K562 (cell line): ENCODE measurements around the gene SALL2. TPM values are rescaled to one million over a fixed set of nuclear protein-coding genes. Genes with fewer than 3 reads are reported as not detected.

Experiments
- ADNP ChIP-seq: fragments of 200-800 bp; sonication (Bioruptor generic); IDR thresholded peaks from 2 replicates; pipeline ENCODE4 v1.6.1; 2016; ENCODE audit warnings: missing genetic modification characterization, missing compliant biosample characterization
- ATF1 ChIP-seq, 2 experiments: fragments of 450-650 bp in 1 of 2; IDR thresholded peaks; 2 replicates each; pipeline ENCODE4 v1.6.1; 2016; ENCODE audit warnings: missing compliant biosample characterization in 1 of 2, missing genetic modification characterization in 1 of 2
- E2F3 ChIP-seq: fragments of 250-450 bp; sonication (Bioruptor Pico); IDR thresholded peaks from 2 replicates; pipeline ENCODE4 v1.4.0; 2020; ENCODE audit warnings: mild to moderate bottlenecking
- FOXA3 ChIP-seq, 2 experiments: fragments of 450-650 bp in 1 of 2; sonication (generic) in 1 of 2; formaldehyde crosslinking; IDR thresholded peaks in 1 of 2; conservative IDR thresholded peaks in 1 of 2; 2 replicates each; pipeline versions ENCODE4 v1.4.0 to v1.8.0; 2020 to 2022; ENCODE audit warnings: mild to moderate bottlenecking in 2 of 2, missing genetic modification reagents in 1 of 2
- FOXM1 ChIP-seq, 2 experiments: fragments of 450-650 bp in 1 of 2; sonication (generic) in 1 of 2; formaldehyde crosslinking in 1 of 2; IDR thresholded peaks; 2 replicates each; pipeline versions ENCODE4 v1.6.1 to v1.9.0; 2017 to 2022; ENCODE audit warnings: low read depth in 2 of 2, mild to moderate bottlenecking in 2 of 2, missing genetic modification reagents in 1 of 2, moderate library complexity in 1 of 2
- KLF13 ChIP-seq: fragments of 450-650 bp; IDR thresholded peaks from 2 replicates; pipeline ENCODE4 v1.6.1; 2016; ENCODE audit warnings: missing genetic modification characterization, low read depth, mild to moderate bottlenecking, missing compliant biosample characterization, moderate library complexity, borderline replicate concordance
- MEF2A ChIP-seq: IDR thresholded peaks from 2 replicates; pipeline ENCODE4 v1.6.1; 2011; ENCODE audit warnings: low read depth, mild to moderate bottlenecking, low read length, moderate library complexity; ENCODE audit not compliant: control insufficient read depth
- MEIS2 ChIP-seq: fragments of 450-650 bp; IDR thresholded peaks from 2 replicates; pipeline ENCODE4 v1.6.1; 2014; ENCODE audit warnings: mild to moderate bottlenecking; ENCODE audit not compliant: partially characterized antibody
- PML ChIP-seq: IDR thresholded peaks from 2 replicates; pipeline ENCODE4 v1.6.1; 2012; ENCODE audit warnings: low read length, inconsistent platforms
- PTTG1 ChIP-seq: fragments of 450-650 bp; IDR thresholded peaks from 2 replicates; pipeline ENCODE4 v1.6.1; 2016; ENCODE audit warnings: low read depth, mild to moderate bottlenecking, missing genetic modification characterization, missing compliant biosample characterization
- RCOR1 ChIP-seq, 2 experiments: IDR thresholded peaks; 2 replicates each; pipeline ENCODE4 v1.6.1; 2012; ENCODE audit warnings: low read depth in 2 of 2, low read length in 2 of 2, borderline replicate concordance in 1 of 2, improper control_type of control experiment in 1 of 2
- SAFB ChIP-seq: fragments of 200-400 bp; formaldehyde crosslinking; IDR thresholded peaks from 2 replicates; pipeline ENCODE4 v1.6.1; 2017; ENCODE audit warnings: low read depth, low read length, borderline replicate concordance
- ZNF282 ChIP-seq: sonication (generic); formaldehyde crosslinking; IDR thresholded peaks from 2 replicates; pipeline ENCODE4 v1.8.1; 2023; ENCODE audit warnings: missing genetic modification reagents
- ZNF318 ChIP-seq, 2 experiments: fragments of 450-650 bp; IDR thresholded peaks; 2 replicates each; pipeline ENCODE4 v1.6.1; 2016; ENCODE audit warnings: mild to moderate bottlenecking in 2 of 2, borderline replicate concordance in 1 of 2, low read depth in 1 of 2, moderate library complexity in 1 of 2
- ZNF639 ChIP-seq, 2 experiments: fragments of 200-800 bp in 1 of 2; sonication (Bioruptor generic) in 1 of 2; sonication (generic) in 1 of 2; formaldehyde crosslinking in 1 of 2; IDR thresholded peaks in 1 of 2; conservative IDR thresholded peaks in 1 of 2; 2 replicates each; pipeline versions ENCODE4 v1.5.0 to v1.6.1; 2016 to 2020; ENCODE audit warnings: missing compliant biosample characterization in 1 of 2, missing genetic modification characterization in 1 of 2, missing genetic modification reagents in 1 of 2
- polyA plus RNA-seq, 8 experiments: library from polyadenylated mRNA; depleted of rRNA in 4 of 8; stranded (reverse) in 5 of 8; unstranded in 3 of 8; fragments of >200 nt; fragmentation: Nextera tagmentation in 2 of 8; fragmentation: Illumina TruSeq in 1 of 8; extraction: Ambion mirVana in 2 of 8; extraction: Trizol in 1 of 8; gene quantifications; 2 replicates each; pipeline versions ENCODE4 v1.2.1 to v1.2.3, GENCODE V29; 2011 to 2014; ENCODE audit warnings: inconsistent platforms in 1 of 8, missing spikeins in 1 of 8
- total RNA-seq, 7 experiments: library from RNA; depleted of rRNA in 6 of 7; stranded (reverse); fragments of >200 nt in 6 of 7; fragmentation: Illumina TruSeq in 2 of 7; extraction: Trizol in 2 of 7; gene quantifications; 2 replicates each; pipeline versions ENCODE4 v1.2.1 to v1.2.3, GENCODE V29; 2011 to 2021; ENCODE audit warnings: low replicate concordance in 1 of 7

The SALL2 gene
- total and polyA plus RNA-seq, 9 of the 15 experiments (the other 6 are each of a cell fraction or from before 2014, with no cell fraction given) = 6.6 to 30.4 (median 12.9) TPM

GRCh38 chr14:21528381-21529348 is 2.5 kb upstream of the SALL2 start (continued):
- no peak for TF ChIP-seq ZNF318 (IDR thresholded peaks at IDR 0.05; ENCODE audit: borderline replicate concordance in 1 of 2, low read depth in 1 of 2)
- TF ChIP-seq MEIS2 = no peak
- no peak for TF ChIP-seq SAFB
- no peak for TF ChIP-seq FOXM1 (IDR thresholded peaks at IDR 0.05; ENCODE audit: low read depth)
- no peak for TF ChIP-seq FOXM1 (CRISPR knock-in tag; IDR thresholded peaks at IDR 0.05; ENCODE audit: low read depth)
- peak; percentile 48; the same call in 1 of the 2 replicates for TF ChIP-seq ADNP (tag)
- no peak for TF ChIP-seq KLF13 (tag)
- TF ChIP-seq E2F3 (CRISPR knock-in tag) = no peak
- TF ChIP-seq FOXA3 (CRISPR knock-in tag; conservative IDR thresholded peaks at IDR 0.05 in 1 of 2, IDR thresholded peaks at IDR 0.05 in 1 of 2) = no peak
- no peak for TF ChIP-seq RCOR1 (IDR thresholded peaks at IDR 0.05; ENCODE audit: borderline replicate concordance in 1 of 2, low read depth in 2 of 2, low read length in 2 of 2)
- TF ChIP-seq MEF2A = peak; percentile 94
- no peak; the same call in 1 of the 2 replicates for TF ChIP-seq PML
- TF ChIP-seq ZNF282 (CRISPR knock-in tag) = no peak
- TF ChIP-seq ZNF639 (CRISPR knock-in tag; conservative IDR thresholded peaks at IDR 0.05 in 1 of 2, IDR thresholded peaks at IDR 0.05 in 1 of 2) = no peak
- TF ChIP-seq ATF1 (CRISPR knock-in tag; IDR thresholded peaks at IDR 0.05) = no peak
- TF ChIP-seq ATF1 (tag; IDR thresholded peaks at IDR 0.05) = peak; percentile 38; the same call in 1 of the 2 replicates
- no peak for TF ChIP-seq PTTG1 (tag)
